Upper lobe of left lung (tissue), 4 donors: ENCODE data around the gene CAP2.

Experiments used
- EP300 ChIP-seq, 4 donors: sonication (generic); formaldehyde crosslinking; IDR thresholded peaks; one replicate each; pipeline ENCODE4 v1.5.1; 2017; ENCODE audit warnings: antibody characterized with exemption in 4 of 4, control low read depth in 2 of 4
- POLR2A ChIP-seq, 4 donors: fragments of 450-650 bp; IDR thresholded peaks; one replicate each; pipeline ENCODE4 v1.5.1; 2016 to 2017; ENCODE audit warnings: antibody characterized with exemption in 4 of 4, mild to moderate bottlenecking in 2 of 4
- TF ChIP-seq, protein P1 (sequence below), 6 experiments: fragments of 450-650 bp in 4 of 6; fragments of 200-600 bp in 2 of 6; sonication (generic) in 2 of 6; IDR thresholded peaks; one replicate each; pipeline ENCODE4 v1.5.1; 2016 to 2019; ENCODE audit warnings: antibody characterized with exemption in 6 of 6

DNA sequence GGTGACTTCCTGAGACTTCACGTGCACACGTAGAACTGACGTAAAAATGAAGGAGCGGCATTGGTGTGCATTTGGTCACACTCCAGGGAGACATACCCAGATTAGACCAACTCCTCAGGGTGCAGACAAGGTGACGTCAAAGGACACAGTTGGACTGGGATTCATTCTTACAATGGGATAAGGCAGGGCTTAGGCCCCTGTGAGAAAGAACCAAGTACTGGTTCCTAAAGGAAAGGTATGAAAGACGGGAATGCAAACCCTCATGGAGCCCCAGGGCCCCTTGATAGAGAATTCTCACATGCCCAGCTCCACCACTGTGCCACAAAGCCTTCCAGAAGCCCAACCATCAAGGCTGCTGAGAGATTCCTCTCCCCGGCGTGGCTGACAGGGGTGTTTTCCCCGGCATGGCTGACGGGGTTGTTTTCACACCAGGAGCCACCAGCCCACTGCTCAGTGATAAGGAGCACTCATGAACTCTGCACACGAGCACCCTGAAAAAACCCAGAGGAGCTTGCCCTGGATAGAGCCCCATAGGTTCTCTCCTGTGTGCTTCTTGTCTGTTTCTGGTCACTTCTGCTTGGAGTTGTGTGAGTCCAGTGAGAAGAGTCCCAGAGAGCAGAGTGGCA lies 90.1 kb downstream of the CAP2 start:
- TF ChIP-seq, protein P1, sequence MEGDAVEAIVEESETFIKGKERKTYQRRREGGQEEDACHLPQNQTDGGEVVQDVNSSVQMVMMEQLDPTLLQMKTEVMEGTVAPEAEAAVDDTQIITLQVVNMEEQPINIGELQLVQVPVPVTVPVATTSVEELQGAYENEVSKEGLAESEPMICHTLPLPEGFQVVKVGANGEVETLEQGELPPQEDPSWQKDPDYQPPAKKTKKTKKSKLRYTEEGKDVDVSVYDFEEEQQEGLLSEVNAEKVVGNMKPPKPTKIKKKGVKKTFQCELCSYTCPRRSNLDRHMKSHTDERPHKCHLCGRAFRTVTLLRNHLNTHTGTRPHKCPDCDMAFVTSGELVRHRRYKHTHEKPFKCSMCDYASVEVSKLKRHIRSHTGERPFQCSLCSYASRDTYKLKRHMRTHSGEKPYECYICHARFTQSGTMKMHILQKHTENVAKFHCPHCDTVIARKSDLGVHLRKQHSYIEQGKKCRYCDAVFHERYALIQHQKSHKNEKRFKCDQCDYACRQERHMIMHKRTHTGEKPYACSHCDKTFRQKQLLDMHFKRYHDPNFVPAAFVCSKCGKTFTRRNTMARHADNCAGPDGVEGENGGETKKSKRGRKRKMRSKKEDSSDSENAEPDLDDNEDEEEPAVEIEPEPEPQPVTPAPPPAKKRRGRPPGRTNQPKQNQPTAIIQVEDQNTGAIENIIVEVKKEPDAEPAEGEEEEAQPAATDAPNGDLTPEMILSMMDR (IDR thresholded peaks at IDR 0.05), result no peak
- no peak for TF ChIP-seq POLR2A (IDR thresholded peaks at IDR 0.05)
- TF ChIP-seq EP300 (IDR thresholded peaks at IDR 0.05), result no peak
